Astrocyte of the cerebellum (primary cell): Measurements from ENCODE around the gene EYS.

Experiments used
- DNase-seq: peaks from one replicate; pipeline ENCODE4 v3.0.0-alpha.2; 2011; ENCODE audit warnings: low read depth
- H3K4me3 ChIP-seq: 2 replicates; pipeline ENCODE4 v1.5.1; 2011; ENCODE audit warnings: mild to moderate bottlenecking, low read depth, low read length, moderate library complexity
- in situ Hi-C: cut with HindIII; loops from 2 replicates; pipeline ENCODE4 v1.10.0; 2017; ENCODE audit warnings: low sequenced_read_pairs
- TF ChIP-seq, protein P1 (sequence below): IDR thresholded peaks from 2 replicates; pipeline ENCODE4 v1.5.1; 2012; ENCODE audit warnings: low read length, low read depth, moderate library complexity, mild to moderate bottlenecking; ENCODE audit errors: missing control alignments

Gene EYS

DNA sequence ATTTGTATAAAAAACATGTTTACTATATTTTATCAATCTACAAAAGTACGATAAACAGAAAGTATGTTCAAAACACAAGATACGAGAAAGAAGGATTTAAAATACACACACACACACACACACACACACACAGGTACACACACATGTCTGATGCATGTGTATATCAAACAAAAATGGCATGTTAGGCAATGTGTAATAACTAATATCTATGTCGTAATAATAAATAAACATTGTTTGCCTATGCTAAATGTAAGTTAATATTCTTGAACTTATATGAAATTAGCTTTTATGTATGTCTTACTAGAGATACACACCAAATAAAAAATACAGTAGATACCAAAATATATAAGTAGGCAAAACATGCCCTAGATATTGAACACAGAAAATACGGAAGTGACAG lies 894.9 kb downstream of the EYS start:
- TF ChIP-seq, protein P1, sequence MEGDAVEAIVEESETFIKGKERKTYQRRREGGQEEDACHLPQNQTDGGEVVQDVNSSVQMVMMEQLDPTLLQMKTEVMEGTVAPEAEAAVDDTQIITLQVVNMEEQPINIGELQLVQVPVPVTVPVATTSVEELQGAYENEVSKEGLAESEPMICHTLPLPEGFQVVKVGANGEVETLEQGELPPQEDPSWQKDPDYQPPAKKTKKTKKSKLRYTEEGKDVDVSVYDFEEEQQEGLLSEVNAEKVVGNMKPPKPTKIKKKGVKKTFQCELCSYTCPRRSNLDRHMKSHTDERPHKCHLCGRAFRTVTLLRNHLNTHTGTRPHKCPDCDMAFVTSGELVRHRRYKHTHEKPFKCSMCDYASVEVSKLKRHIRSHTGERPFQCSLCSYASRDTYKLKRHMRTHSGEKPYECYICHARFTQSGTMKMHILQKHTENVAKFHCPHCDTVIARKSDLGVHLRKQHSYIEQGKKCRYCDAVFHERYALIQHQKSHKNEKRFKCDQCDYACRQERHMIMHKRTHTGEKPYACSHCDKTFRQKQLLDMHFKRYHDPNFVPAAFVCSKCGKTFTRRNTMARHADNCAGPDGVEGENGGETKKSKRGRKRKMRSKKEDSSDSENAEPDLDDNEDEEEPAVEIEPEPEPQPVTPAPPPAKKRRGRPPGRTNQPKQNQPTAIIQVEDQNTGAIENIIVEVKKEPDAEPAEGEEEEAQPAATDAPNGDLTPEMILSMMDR: no peak
- in situ Hi-C loops: no loop called here
- no peak for DNase-seq

DNA sequence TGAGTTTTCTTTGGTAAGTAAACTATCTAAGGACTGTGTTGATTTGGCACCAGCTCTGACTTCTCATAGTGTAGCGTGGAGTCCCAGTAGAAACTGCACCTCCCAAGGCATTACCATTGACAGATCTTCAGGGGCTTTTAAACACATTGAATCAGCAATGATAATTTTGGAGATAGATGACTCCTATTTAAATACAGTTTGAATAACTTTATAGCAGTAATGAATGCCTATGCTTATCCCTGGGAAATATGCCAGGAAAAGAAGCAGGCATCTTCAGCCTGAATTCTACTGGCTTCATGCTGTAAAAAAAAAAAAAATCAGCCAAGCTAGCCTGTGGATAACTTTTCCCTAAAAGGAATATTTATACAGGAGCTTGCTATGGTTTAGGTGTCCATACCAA lies 895.9 kb downstream of the EYS start:
- no peak overlapping the region for H3K4me3 ChIP-seq
- in situ Hi-C loops: no loop called here
- DNase-seq: peak; percentile 8
- TF ChIP-seq, protein P1: no peak

More for the DNA sequence above, 894.9 kb downstream of the EYS start:
- H3K4me3 ChIP-seq: no peak overlapping the region

DNA sequence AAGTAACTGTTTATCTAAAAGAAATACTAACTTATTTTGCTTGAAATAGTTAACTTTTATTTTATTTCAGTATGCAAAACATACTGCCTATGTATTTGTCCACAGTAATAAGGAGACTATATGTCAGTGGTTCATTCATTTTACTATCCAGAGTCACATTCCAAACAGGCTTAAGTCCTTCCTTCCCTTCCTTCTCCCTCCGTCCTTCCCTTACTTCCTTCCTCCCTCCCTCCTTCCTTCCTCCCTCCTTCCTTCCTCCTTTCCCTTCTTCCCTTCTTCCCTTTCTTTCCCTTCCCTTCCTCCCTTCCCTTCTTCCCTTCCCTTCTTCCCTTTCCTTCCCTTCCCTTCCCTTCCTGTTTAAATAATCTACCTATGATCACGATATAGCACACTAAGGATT lies 899.2 kb downstream of the EYS start:
- TF ChIP-seq, protein P1: no peak
- in situ Hi-C loops: no loop called here
- DNase-seq: no peak
- no peak overlapping the region for H3K4me3 ChIP-seq

DNA sequence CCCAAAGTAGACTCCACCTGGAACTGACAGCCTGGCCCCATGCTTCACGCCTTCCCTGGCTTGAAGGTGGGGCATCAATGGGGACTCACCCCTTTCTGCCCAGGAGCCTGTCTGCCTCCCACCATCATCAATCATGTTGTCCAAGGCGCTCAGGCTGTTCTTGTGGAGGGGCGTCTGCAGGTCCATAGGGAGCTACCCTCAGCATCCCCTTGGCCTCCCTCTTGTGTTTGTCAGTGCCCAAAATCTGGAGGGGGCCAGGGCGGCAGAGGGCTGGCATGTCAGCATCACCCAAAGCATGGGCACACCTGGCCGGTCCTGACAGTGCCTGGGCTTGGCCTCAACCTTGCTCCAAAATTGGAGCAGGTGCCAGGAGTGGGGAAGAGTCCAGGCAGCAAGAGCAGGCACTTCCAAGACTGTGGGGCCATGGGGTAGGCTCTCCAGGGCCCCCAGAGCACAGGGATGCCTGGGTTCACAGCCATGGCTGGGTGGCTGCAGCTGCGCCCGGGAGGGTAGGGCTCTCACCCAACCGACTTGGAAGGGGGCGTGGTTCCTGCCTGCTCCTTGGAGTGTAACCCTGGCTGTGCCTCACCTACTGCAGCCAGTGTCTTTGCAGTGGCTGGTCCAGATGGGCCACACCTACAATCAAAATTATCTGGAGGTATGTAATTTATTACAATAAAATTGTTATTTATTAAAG lies 903.4 kb downstream of the EYS start:
- DNase-seq: no peak
- in situ Hi-C loops: no loop called here
- no peak overlapping the region for H3K4me3 ChIP-seq
- TF ChIP-seq, protein P1: no peak

DNA sequence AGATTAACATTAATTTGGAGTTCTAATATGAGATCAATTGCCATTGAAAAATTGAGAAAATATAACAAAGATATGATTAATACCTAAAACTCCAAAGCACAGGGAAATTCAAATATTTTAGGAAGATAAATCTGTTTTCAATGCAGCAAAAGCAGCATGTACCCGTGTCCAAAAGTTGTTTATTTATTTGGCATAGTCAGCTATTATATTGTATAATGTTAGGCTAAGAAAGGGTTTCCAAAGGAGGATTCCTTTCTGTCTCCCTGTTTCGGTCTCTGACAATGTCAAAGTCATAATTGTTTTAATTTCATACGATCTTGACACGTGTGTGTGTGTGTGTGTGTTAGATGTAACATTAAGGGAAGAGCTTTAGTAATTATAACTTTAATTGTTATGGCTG lies 914.5 kb downstream of the EYS start:
- TF ChIP-seq, protein P1: no peak
- DNase-seq: no peak
- in situ Hi-C loops: no loop called here
- H3K4me3 ChIP-seq: no peak overlapping the region

DNA sequence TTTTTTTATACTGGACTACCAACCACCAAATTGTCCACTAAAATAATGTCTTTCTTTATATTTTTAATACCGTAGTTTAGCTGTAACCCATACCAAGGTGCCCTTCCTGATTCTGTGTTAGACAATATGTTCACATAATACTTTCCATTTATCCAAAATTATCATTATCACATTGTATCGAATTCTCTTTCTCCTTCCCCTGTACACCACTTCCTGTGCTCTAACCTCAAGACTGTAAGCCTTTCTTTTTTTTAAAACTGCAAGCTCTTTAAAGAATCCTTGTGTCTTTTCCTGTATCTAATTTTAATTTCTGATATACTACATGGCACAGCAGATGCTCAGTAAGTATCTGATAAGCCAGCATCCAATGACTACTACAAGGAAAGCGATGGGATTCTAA lies 917.5 kb downstream of the EYS start:
- TF ChIP-seq, protein P1: no peak
- DNase-seq: no peak
- in situ Hi-C loops: no loop called here
- H3K4me3 ChIP-seq: no peak overlapping the region
